HG03571 (cell line): ENCODE data around the gene DSN1.
"Not testable (repeated sequence)": the region's sequence is repeated elsewhere in the genome, so short reads cannot be mapped to it uniquely, and the experiment has no call there.

Source experiments
- ATAC-seq: cut with Tn5 transposase; IDR thresholded peaks from one replicate; pipeline ENCODE4 v1.9.1; 2021; ENCODE audit not compliant: unreplicated experiment

The DSN1 gene

GRCh38 chr20:36773597-36774390, at the start of gene DSN1:
Gene DSN1, minus strand, starts transcription at chr20:36773763. Its CDS starts 2,305 bp downstream, at chr20:36771458.
- ATAC-seq = peak; percentile 74

- ATAC-seq = no peak
Measured at GRCh38 chr20:36823121-36823520, 49.6 kb upstream of the DSN1 start.

- ATAC-seq = no peak
Measured at GRCh38 chr20:36821964-36822437, 48.4 kb upstream of the DSN1 start.

GRCh38 chr20:36820928-36821327, 47.4 kb upstream of the DSN1 start:
- ATAC-seq = no peak

- no peak for ATAC-seq
Measured at GRCh38 chr20:36820073-36820472, 46.5 kb upstream of the DSN1 start.

- no peak for ATAC-seq
Measured at GRCh38 chr20:36819659-36820058, 46.1 kb upstream of the DSN1 start.

- ATAC-seq = no peak
Measured at GRCh38 chr20:36818861-36819260, 45.3 kb upstream of the DSN1 start.

GRCh38 chr20:36818185-36818584, 44.6 kb upstream of the DSN1 start:
- ATAC-seq = no peak

- no peak for ATAC-seq
Measured at GRCh38 chr20:36817496-36817895, 43.9 kb upstream of the DSN1 start.

- ATAC-seq = no peak
Measured at GRCh38 chr20:36815454-36816091, 42.0 kb upstream of the DSN1 start.

GRCh38 chr20:36812594-36813463, 39.3 kb upstream of the DSN1 start:
- no peak for ATAC-seq

GRCh38 chr20:36808317-36809257, 35.0 kb upstream of the DSN1 start:
- ATAC-seq = no peak

- ATAC-seq = no peak
Measured at GRCh38 chr20:36806049-36806448, 32.5 kb upstream of the DSN1 start.

GRCh38 chr20:36805396-36805795, 31.8 kb upstream of the DSN1 start:
- no peak for ATAC-seq

- no peak for ATAC-seq
Measured at GRCh38 chr20:36804425-36804824, 30.9 kb upstream of the DSN1 start.

GRCh38 chr20:36802326-36803222, 29.0 kb upstream of the DSN1 start:
- no peak for ATAC-seq

- ATAC-seq = no peak
Measured at GRCh38 chr20:36800410-36800809, 26.8 kb upstream of the DSN1 start.

- not testable (repeated sequence) for ATAC-seq
Measured at GRCh38 chr20:36799313-36799712, 25.8 kb upstream of the DSN1 start.

GRCh38 chr20:36796875-36797274, 23.3 kb upstream of the DSN1 start:
- no peak for ATAC-seq
